ENCODE data around the gene BBLN.
"Not testable (repeated sequence)": the region's sequence is repeated elsewhere in the genome, so short reads cannot be mapped to it uniquely, and the experiment has no call there.

Gene BBLN

DNA sequence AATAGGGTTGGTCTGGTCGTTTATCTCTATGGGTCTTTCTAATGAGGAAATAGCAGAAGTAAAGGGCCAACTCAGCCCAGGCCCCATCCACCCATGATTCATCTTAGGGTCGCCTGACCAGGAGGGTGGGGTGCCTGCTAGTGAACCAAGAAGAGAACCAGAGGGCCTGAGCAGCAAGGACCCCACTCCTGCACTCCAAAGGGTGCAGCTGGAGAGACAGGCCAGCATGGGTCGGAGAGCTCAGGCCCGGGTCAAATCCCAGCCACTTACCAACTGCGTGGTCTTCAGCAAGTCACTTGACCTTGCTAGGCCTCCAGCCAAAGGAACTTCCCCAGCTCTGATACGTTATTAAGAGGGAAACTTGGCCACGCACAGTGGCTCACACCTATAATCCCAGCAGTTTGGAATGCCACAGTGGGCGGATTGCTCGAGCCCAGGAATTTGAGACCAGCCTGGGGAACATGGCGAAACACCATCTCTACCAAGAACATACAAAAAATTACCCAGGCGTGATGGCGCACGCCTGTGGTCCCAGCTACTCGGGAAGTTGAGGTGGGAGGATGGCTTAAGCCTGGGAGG is 4.3 kb downstream of the BBLN start:
- no peak for DNase-seq

DNA sequence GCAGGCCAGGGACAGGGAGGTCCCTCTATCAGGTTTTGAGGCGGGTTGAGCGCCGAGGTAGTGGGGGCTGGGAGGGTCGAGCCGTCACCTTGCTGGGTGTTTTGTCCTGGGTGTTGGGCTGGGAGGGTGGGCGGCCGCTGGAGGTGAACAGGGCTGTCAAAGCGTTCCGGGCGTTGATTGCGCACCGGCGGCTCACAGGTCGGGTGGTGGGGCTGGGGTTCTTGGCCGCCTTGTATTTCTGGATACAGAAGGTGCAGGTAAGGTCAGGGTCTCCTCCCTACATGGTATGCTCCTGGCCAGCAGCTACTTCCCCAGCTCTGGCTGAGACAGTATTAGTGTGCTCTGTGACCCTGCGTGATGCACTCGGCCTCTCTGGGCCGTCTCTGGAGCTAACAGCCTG is 6.1 kb downstream of the BBLN start:
- DNase-seq = no peak

DNA sequence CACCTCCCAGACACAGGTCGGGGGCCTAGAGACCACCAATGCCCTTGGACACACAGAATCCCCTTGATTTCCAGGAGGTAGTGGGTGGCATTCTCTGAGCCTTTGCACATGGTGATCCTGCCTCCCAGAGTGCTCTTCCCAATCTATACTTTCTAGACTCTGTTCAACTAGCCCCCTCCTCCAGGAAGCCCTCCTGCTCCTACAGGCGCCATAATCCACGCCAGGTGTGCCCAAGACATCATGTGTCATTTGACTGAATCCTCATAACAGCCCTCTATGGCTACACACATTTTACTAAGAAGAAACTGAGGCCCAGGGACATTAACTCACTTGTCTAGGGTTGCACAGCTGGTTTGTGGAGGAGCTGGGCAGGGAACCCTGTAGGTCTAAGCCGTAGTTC is 7.1 kb downstream of the BBLN start:
- no peak for DNase-seq

DNA sequence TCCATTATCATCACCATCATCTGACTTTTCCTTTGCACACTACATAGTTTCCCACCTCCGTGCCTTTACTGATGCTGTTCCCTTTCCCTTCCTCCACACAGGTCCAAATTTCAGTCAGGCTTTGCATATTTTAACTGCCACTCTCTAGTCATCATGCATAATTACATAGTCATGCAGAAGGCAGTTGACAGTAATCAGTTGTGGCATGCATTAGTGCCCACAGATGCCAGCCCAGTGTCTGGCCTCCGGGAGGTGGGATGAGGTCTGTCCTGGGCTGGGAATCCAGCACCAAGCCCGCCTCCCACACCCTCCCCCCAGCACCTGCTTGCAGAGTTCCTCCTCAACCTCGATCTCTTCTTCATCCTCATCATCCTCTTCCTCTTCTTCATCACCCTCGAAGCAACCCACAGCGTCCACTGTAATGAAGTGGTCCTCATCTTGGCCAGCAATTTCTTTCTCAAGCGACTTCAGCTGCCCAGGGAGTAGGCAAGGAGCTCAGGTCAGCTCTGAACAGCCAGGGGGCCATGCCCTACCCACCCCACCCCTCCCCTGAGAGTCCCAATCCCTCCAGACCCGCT is 8.8 kb downstream of the BBLN start:
- no peak for DNase-seq

DNA sequence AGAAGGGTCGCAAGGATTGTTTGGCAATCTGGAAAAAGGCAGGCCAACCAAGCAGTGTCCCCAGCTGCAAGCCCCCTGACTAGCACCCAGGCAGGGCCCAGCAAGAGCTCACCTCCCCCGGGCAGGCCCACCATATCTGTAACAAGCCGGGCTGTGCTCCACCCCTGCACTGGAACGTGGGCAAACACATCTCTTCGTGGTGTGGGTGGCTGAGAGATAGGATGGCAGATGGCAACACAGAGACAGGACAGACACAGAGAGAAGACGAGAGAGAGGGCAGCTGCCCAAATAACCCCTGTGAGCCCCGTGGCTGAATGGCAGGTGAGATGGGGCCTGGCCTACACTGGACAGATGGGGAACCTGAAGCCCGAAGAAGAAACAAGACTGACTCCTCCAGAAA is 9.4 kb downstream of the BBLN start:
- DNase-seq = no peak

DNA sequence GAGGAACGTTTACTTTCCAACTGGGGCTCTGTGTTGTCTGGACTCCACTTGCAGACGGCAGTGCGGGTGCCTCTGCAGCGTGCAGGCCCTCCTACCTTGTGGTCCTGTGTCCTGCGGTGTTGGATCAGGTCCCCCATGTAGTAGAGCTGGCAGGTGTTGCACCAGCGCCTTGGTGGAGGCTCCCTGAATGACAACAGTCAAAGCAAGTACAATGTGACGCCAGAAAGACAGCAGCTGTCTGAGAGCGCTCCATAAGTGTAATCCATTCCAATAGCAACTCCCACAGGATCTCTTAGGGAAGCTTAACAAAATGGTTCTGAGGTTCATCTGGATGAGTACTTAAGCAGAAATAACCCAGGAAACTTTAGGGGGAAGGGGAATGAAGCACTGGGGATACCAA is 9.9 kb downstream of the BBLN start:
- DNase-seq = no peak

DNA sequence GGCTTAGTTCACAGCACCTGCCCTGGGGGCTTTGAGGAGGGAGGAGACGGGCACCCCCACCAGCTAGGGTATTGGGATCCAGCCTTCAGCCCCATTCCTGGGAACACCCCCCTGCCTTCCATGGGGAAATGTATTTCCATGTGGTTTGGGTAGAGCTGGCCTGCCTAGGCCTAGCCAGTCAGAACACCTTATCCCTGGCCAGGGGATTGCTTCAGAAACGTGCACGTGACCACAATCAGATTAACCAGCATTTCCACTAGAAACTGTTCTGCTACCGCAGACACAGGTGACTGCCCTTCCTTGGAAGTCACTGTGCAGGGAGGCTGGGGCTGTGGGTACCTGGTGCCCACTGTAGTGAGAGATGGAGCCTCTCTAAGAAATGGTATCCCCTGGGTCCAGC is 14.0 kb downstream of the BBLN start:
- DNase-seq = no peak

DNA sequence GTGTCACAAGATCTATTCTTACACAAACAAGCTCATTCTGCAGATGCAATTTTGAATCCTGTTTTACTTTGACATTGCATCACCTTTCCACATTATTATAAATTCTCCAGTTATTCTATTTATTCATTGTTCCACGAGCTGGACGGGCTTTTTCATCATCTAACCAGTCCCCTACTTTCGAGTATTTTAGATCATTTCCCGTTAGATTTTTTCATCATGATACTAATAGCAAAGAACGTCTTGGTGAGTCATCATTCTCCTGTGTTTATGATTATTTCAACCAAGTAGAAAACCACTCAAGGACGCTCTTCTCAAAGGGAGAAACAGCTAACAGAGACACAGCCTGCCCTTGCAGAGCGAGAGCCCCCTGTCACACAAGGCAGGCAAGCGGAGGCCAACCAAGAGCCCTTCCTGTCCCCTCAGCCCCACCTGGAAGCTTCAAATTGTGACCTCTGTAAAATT is 15.1 kb downstream of the BBLN start:
- DNase-seq = no peak

DNA sequence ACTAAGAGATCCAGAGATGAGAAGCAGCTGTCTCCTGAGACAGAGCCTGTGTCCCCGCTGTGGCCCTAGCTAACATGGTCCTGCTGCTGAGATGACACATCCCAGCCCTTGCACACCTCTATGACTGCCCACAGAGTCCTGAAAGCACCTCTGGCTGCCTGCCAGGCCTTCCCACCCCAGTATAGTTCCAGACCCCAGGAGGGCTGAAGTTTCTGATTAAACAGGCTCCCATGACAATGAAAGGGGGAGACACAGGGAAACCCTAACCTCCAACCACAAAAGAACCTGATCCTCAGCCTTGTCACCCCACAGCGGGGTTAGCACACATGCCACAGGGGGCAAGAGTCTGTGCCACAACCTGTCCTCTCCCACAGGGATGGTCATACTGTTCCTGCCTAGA is 15.7 kb downstream of the BBLN start:
- DNase-seq = no peak

DNA sequence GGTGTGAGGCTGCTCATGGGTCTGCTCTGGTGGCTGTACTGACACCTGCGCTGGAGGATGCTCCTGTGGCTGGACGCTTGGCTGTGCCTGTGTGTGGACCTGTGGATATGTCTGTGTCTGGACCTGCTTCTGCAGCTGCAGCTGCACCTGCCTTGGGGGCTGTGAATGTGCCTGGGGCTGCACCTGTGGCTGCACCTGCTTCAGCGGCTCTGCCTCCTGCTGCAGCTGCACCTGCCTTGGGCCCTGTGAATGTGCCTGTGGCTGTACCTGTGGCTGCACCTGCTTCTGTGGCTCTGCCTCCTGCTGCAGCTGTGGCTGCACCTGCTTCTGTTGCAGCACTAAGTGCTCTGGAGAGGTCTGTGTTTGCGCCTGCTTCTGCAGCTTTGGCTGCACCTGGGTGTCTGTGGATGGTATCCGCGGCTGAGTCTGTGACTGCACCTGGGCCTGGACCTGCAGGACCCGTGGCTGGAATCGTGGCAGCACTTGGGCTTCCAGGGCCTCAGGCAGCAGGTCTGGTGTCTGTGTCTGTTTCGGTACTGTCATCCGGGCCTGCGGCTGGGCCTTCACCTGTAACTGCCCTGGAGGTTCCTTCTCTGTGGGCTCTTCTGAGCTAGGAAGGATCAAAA is 18.9 kb downstream of the BBLN start:
- DNase-seq = no peak

DNA sequence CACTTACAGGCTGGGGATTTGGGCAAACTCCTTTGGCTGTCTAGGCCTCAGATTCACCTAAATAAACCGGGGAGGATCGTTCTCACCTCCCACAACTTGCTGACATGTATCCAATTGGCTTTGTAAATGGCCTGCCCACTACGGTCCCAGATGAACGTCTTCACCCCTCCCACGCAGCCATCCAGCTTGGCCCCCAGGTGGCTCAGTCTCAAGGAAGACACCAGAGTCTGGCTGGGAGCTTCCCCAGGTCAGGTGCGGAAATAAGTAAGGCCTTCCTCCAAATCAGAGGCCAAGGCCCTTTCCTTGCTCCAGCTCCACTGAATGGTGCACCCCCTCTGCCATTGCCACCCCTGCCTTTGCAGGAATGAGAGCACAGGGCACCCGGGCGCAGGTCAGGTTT is 19.9 kb downstream of the BBLN start:
- DNase-seq = no peak

DNA sequence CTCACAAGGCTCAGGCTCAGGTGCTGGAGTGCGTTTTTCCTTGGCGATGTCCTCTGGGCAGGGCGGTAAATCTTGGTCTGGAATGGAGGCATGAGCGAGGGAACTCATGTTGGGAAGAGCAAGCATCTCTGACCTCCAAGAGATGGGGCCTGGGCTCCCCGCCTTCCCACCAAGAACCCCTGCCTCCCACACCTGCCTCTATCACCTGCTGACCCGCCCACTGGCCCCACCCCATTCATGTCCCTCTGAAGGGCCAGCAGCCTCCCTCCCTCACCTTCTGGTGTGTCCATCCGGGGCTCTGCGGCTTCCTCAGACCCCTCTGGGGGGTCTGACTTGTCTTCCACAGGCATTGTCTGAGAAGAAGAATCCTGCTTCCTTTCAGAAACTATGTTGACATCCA is 20.4 kb downstream of the BBLN start:
- DNase-seq = no peak

DNA sequence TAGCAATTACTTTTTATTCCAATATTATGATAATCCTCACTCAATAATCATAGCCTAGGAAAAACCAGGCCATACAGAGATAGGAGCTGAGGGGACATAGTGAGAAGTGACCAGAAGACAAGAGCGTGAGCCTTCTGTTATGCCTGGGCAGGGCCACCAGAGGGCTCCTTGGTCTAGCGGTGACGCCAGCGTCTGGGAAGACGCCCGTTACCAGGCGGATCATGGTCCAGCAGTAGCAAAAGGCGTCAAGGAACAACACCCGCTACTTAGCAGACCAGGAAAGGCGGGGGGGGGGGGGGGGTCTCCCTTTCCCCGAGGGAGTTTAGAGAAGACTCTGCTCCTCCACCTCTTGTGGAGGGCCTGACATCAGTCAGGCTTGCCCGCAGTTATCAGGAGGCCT is 21.4 kb downstream of the BBLN start:
- not testable (repeated sequence) for DNase-seq

DNA sequence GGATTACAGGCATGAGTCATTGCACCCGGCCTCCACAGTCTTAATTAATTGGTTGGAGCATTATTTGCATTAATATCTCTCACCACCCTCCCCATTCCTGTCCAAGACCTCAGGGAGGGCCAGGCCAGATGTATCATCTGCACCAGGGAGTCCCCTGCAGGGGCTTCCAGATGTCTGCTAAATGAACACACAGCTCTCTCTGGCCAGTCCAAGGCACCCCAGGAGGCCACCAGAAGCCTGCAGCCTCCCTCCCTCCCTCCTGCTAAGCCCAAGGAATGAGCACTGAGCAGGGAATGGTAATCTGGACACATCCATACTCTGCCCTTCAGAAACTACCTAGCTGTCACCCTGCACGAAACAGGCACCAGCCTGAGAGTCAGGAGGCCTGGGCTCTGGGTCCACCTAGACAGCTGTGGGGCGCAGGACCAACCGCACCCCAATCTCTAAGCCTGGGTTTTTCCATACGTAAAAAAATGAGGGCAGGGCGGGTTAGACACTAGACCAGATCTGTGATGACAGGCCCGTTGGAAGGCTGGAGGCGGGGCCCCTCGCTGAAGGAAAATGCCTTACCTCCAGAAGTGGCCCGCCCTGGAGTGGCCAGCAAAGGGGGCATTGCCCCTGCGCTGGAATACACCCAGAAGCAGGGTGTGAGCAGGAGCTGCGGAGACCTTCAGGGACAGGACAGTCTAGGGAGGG is 23.0 kb downstream of the BBLN start:
- DNase-seq = no peak

DNA sequence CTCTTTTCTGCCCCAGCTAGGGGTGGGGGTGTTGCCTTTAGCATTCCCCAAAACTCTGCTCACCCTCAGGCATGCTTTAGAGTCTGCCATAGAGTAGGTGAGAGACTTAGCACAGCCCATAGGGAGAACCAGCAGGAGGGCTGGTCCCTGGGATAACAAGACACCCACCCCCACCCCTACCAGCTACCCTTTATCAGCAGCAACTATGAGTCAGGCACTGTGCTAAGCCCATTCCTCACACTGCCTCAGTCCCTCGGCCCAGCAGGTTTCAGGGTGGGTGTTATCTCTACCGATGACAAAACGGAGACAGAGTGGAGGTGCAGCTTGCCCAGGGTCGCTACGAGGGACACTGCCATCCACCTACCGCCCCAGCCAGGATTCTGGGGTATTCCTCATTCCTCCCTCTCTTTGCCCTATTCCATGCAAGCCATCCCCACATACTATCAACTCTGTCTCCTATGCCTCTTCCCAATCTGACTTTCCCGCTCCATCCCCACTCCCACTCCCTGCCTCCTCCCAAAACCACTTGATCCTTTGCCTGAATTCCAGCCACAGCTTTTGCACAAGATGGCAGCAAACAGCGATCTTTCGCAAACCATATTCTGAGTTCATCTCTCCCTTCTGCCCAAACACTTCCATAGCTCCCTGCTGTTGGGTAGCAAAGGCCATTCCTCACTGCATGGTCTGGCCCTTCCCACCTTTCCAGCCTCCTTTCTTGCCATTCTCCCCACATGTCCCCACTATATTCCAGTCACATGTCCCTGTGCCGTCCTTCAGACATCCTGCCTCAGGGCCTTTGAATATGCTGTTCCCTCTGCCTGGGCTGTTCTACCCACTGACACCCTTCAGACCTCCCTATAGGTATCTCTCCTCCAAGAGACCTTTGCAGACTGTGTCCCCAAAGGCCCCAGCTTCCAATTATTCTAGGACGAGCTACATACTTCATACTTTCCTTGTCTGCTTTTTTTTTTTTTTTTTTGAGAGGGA is 26.2 kb downstream of the BBLN start:
- DNase-seq = no peak

DNA sequence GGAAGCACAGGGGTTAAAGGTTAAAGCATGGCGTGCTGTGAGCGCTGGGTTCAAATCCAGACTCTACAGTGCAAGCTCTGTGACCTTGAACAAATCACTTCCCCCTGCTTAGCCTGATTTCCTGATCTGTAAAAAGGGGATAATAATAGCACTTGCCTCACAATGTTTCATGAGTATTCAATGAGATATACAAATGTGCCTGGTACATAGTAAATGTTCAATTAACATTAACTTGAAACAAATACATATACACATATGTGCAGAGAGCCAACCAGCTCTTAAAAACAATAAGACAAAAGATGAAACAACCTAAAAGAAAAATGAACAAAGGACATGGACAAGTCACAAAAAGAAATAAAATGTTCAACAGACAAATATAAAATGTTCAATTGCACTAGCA is 27.3 kb downstream of the BBLN start:
- DNase-seq = no peak

DNA sequence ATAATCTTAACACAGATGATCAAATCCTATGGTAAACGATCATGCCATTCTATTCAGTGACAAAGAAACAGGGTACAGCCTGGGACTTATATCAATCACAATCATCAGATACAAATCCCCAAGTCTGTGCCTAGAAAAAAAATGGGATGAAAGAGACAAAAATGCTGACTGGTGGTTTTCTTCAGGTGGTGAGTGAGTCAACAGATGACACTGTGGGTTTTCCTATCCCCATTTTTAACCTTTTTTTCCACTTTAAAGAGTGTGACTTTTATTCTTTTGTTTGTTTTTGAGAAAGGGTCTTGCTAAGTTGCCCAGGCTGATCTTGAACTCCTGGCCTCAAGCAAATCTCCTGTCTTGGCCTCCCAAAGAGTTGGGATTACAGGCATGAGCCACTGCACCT is 28.1 kb downstream of the BBLN start:
- DNase-seq = no peak

DNA sequence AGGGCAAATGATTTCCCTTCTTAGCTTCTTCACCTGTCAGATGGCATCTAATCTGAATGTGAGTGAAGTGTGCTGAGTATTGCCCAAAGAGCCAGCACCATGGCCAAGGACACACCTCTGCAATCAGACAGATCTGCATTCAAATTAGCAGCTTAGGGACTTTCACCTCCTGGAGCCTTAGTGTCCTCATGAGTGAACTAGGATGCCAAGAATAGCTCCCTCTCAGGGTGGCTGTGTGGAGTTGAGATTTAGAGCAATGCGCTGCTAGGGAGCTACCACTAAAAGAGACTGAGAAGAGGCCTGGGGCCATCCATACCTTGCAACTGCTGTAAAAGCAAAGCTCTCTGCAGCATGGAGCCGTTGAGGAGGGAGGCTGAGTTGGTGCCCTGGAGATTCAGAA is 29.9 kb downstream of the BBLN start:
- no peak for DNase-seq

DNA sequence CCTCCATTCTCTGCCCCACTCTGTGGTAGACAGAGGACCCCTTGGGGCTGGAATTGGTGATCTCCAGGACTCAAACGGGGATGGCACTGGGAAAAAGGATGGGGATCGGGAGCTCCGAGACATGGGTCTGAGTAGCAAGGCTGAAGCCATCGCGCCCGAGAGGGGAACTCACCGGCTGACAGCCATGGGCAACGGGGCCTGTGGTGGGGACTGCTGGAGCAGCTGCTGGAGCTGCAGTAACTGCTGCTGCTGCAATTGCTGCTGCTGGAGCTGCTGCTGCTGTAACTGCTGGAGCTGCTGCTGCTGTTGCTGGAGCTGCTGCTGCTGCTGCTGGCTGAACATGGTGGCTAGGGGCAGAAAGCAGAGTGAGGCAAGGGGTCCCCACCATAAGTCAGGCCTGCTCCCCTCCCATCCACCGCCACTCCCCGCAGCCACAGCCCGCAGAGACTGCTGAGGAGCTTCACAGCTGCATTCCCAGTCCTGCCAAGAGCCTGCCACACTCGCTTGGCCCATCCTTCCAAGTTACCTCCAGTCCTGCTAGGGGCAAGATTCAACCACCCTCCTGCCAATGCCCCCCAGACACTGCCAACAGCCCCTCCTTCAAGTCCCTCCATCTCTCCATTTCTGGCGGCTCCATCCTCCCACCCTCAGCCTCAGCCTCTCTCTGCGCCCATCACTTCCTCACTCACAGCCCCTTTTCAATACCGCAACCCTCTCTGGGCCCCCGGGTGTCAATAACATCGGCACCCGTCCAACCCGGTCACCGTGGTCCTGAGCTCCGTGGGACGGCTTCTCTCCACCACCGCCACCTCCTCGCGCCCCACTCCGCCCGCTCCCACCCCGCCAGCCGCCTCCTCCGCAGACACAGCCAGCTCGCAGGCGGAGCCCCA is 30.7 kb downstream of the BBLN start:
- DNase-seq = no peak

DNA sequence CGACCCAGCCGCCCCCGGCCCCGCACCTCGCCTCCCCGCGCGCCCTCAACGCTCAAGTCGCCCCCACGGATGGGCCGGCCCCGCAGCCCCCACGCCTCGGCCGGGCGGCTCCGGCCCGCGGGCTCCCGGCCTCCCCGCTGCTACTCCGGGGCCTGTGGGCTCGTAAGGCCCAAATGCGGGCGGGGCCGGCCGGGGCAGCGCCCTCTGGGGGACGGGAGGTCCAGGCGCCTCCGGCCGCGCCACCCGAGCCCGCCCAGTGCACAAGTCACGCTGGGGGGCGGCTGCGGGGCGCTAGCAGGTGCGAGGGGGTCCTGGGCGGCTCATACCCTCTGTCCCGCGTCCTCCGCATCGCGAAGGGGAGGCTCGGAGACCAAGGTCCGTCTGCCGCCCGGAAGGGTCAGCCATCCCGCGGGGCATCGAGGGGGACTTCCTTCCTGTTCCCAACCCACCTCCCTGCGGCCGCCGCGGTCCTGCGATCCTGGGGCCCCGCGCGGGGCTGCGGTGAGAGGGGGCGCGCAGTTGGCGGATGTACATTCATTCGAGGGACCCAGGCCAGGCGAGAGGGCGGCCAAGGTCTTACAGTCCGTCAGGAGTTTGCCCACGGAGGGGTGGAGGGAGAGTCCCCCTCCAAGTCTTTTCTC is 31.5 kb downstream of the BBLN start, which contains the start of gene CIZ1:
Gene CIZ1 (minus strand): TSS at position 167 of the 641 bp plus-strand sequence. CDS start 715 bp downstream, outside the sequence.
- peak; percentile 28 for DNase-seq
